Activated B cell treated with CpG ODN at 0.5 μM for 24 hours (primary cell): ENCODE measurements around the gene YIF1B. TPM values are rescaled to one million over a fixed set of nuclear protein-coding genes. Genes with fewer than 3 reads are reported as not detected.
A peak's percentile ranks its signal among the peaks of the same experiment; 100 is the strongest.

Experiments used
- ATAC-seq: fragments of 200-7000 bp; cut with Tn5 transposase; one replicate; pipeline ENCODE4 v1.10.0; 2021; ENCODE audit warnings: low read depth, mild to moderate bottlenecking, moderate library complexity
- CTCF ChIA-PET: fragments of 350-600 bp; sonication (Branson Sonifier 250); formaldehyde crosslinking; loops from one replicate; lab custom pipeline; 2021; ENCODE audit warnings: antibody characterized with exemption; lab: Charles Lee
- POLR2A ChIA-PET: fragments of 350-600 bp; sonication (Branson Sonifier 250); formaldehyde crosslinking; loops from one replicate; lab custom pipeline; 2021; ENCODE audit warnings: antibody characterized with exemption; lab: Charles Lee
- DNase-seq: peaks from one replicate; pipeline ENCODE4 v3.0.0; 2022
- H3K27ac Mint-ChIP-seq: one replicate; pipeline ENCODE4 v1.8.0; 2020; ENCODE audit warnings: mixed read lengths
- H3K27me3 Mint-ChIP-seq: one replicate; pipeline ENCODE4 v1.8.0; 2021; ENCODE audit warnings: mixed read lengths
- H3K36me3 Mint-ChIP-seq: one replicate; pipeline ENCODE4 v1.8.0; 2021; ENCODE audit warnings: low read depth, mixed read lengths
- H3K4me1 Mint-ChIP-seq: one replicate; pipeline ENCODE4 v1.8.0; 2021; ENCODE audit warnings: mixed read lengths
- H3K4me3 Mint-ChIP-seq: one replicate; pipeline ENCODE4 v1.8.0; 2020; ENCODE audit warnings: mild to moderate bottlenecking, mixed read lengths
- H3K9me3 Mint-ChIP-seq: one replicate; pipeline ENCODE4 v1.8.0; 2020; ENCODE audit warnings: mixed read lengths
- intact Hi-C: fragments of 100-400 bp; cut with micrococcal nuclease; formaldehyde crosslinking; loops from one replicate; pipeline ENCODE4 v1.15.1; 2024
- total RNA-seq: library from RNA; stranded (reverse); gene quantifications from 2 replicates; pipeline ENCODE4 v1.2.3, GENCODE V29; 2022
- TF ChIP-seq, protein P1 (sequence below): fragments of 200-600 bp; IDR thresholded peaks from one replicate; pipeline ENCODE4 v1.8.0; 2022; ENCODE audit warnings: antibody characterized with exemption, mild to moderate bottlenecking

The YIF1B gene
- total RNA-seq, 1 donor from 2014 or later, result 28.7 TPM

DNA sequence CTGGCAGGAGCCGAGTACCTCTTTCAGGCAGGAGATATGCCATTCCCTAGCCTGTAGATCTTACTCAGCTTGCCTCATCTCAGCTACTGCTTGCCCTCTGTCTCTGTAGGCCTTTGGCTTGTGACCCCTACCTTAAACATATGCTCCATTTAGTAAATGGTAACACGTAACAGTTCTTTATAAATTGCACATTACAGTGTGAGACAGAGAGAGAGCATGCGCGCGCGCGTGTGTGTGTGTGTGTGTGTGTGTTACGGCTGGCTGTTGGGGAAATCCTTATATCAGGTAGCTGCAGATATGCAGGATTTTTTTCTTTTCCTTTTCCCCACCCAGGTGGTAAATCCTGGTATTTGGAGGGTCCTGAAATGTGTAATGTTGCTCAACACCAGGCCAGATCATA is 47.2 kb downstream of the YIF1B start:
- no peak overlapping the region for H3K4me3 Mint-ChIP-seq
- intact Hi-C loops, result no loop called here
- no peaks in the 10 kb centered on the region for H3K9me3 Mint-ChIP-seq
- H3K36me3 Mint-ChIP-seq, result peaks cover 13% of the 10 kb centered on the region
- peaks cover 40% of the 10 kb centered on the region for H3K4me1 Mint-ChIP-seq
- CTCF ChIA-PET, result no interaction called here
- DNase-seq, result no peak
- no peak overlapping the region for H3K27ac Mint-ChIP-seq
- TF ChIP-seq, protein P1, sequence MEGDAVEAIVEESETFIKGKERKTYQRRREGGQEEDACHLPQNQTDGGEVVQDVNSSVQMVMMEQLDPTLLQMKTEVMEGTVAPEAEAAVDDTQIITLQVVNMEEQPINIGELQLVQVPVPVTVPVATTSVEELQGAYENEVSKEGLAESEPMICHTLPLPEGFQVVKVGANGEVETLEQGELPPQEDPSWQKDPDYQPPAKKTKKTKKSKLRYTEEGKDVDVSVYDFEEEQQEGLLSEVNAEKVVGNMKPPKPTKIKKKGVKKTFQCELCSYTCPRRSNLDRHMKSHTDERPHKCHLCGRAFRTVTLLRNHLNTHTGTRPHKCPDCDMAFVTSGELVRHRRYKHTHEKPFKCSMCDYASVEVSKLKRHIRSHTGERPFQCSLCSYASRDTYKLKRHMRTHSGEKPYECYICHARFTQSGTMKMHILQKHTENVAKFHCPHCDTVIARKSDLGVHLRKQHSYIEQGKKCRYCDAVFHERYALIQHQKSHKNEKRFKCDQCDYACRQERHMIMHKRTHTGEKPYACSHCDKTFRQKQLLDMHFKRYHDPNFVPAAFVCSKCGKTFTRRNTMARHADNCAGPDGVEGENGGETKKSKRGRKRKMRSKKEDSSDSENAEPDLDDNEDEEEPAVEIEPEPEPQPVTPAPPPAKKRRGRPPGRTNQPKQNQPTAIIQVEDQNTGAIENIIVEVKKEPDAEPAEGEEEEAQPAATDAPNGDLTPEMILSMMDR, result no peak
- H3K27me3 Mint-ChIP-seq, result no peaks in the 10 kb centered on the region
- ATAC-seq, result no peak
- POLR2A ChIA-PET, result interaction anchor here (0.7 kb wide), 1 partner anchor 10 kb away, joined by 3 read pairs; no protein-coding TSS in a partner anchor

DNA sequence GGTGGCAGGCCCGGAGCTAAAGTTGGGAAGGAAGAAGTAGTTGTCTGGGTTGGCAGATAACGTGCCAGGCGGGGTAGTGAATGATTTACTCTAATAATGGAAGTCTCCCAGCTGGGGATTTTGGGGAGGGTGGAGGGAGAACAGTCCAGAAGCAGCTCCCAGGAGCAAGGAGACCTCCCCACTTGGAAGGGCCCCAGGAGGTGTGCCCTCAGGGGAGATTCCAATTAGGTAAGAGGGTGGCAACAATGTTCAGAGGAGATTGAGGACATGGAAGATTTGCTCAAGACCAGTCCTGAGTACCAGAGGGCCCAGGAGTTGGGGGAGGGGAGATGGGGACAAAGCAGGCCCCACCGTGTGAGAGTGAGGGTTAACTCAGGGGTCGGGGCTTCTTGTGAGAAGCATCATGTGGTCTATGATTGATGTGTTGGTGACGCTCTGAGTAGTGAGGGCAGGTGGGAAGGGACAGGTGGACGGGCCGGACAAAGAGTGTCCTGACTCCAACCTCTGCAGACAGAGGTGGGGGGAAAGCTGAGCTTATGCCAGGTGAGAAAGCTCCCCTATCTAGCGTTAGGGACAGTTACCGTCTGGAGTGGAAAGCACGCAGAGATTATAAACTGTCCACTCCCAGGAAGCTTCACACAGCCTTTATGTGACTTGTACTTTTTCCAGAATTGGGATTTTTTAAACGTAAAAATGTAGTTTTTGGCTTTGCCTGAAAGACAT is 47.8 kb downstream of the YIF1B start:
- intact Hi-C loops, result no loop called here
- peaks cover 44% of the 10 kb centered on the region for H3K4me1 Mint-ChIP-seq
- DNase-seq (no peak), ATAC-seq (no peak)
- no peak overlapping the region for H3K27ac Mint-ChIP-seq
- peaks cover 12% of the 10 kb centered on the region for H3K36me3 Mint-ChIP-seq
- CTCF ChIA-PET, result no interaction called here
- no peaks in the 10 kb centered on the region for H3K27me3 Mint-ChIP-seq
- H3K4me3 Mint-ChIP-seq, result no peak overlapping the region
- TF ChIP-seq, protein P1, result no peak
- POLR2A ChIA-PET, result interaction anchor here (4.6 kb wide), 1 partner anchor 17 kb away, joined by 42 read pairs; no protein-coding TSS in a partner anchor
- H3K9me3 Mint-ChIP-seq, result no peaks in the 10 kb centered on the region

DNA sequence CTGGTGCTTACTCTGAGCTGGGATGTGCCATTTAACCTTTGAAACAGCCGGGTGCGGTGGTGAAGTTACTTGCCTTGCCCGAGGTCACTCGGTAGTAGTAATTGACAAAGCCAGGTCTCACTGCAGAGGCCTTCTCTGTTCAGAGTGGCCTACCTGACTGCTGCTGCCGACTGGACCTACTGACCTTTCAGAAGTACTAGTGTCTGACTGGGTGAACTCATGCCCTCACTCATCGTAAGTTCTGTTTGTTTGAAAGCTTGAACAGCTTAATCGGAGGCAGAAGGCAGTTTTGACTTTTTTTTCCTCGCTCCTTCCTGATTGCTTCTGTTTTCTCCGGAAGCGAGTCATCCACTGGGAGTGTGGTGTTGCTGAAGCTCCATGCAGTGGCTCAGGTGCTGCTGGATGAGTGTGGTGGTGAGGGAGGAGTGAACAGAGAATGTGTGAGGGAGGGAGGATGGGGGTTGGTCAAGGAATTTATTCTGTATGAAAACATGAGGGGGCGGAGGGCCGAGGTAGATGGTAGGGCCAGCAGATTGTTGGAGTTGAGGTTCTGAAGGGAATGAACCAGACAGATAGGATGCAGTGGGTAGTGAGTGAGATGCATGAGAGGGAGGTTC is 48.7 kb downstream of the YIF1B start:
- TF ChIP-seq, protein P1, result no peak
- intact Hi-C loops, result no loop called here
- Mint-ChIP-seq H3K27ac (peak overlapping the region; percentile 53), H3K4me1 (peaks cover 46% of the 10 kb centered on the region), H3K4me3 (no peak overlapping the region), H3K27me3 (no peaks in the 10 kb centered on the region), H3K36me3 (peaks cover 12% of the 10 kb centered on the region), H3K9me3 (no peaks in the 10 kb centered on the region)
- ChIA-PET POLR2A (interaction anchor here (0.6 to 4.6 kb wide), 4 partner anchors 16 to 24 kb away, joined by 3 to 42 read pairs (median 19); no protein-coding TSS in a partner anchor), CTCF (interaction anchor here (2.3 kb wide), 1 partner anchor 11 kb away, joined by 7 read pairs; the partner anchor contains the start of gene PPP1R14A)
- ATAC-seq, result no peak
- DNase-seq, result no peak

DNA sequence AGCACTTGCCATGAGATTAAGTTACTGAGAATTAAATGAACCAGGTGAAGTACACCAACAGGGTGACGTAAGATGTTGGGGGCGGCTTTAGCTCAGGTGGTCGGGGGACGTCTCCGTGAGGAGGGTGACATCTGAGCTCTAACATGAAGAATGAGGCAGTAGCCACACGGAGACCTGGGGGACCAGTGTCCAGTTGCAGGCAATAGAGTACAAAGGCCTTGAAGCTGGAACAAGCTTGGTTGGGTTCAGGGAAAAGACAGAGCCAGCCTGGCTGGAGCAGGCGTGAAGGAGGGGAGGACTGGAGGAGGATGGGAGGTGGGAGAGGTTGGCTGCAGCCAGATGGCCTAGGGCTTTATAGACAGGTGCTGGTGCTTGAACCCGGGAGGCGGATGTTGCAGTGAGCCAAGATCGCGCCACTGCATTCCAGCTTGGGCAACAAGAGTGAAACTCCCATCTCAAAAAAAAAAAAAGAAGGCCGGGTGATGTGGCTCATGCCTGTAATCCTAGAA is 49.8 kb downstream of the YIF1B start:
- DNase-seq (no peak), ATAC-seq (no peak)
- peak overlapping the region; percentile 36 for H3K4me3 Mint-ChIP-seq
- CTCF ChIA-PET, result interaction anchor here (0.8 to 2.3 kb wide), 3 partner anchors 10 to 137 kb away, joined by 3 to 7 read pairs (median 4); partner anchors contain the start of genes FAM98C and PPP1R14A
- peaks cover 46% of the 10 kb centered on the region for H3K4me1 Mint-ChIP-seq
- TF ChIP-seq, protein P1, result no peak
- POLR2A ChIA-PET, result interaction anchor here (0.6 to 4.6 kb wide), 15 partner anchors 9 to 363 kb away, joined by 3 to 44 read pairs (median 6); partner anchors contain the start of genes CATSPERG, FAM98C, PPP1R14A and PSMD8
- H3K27me3 Mint-ChIP-seq, result no peaks in the 10 kb centered on the region
- H3K9me3 Mint-ChIP-seq, result no peaks in the 10 kb centered on the region
- H3K36me3 Mint-ChIP-seq, result peaks cover 12% of the 10 kb centered on the region
- intact Hi-C loops, result loop anchor here (1.0 kb wide), 1 partner anchor 18 kb away; no protein-coding TSS in a partner anchor
- H3K27ac Mint-ChIP-seq, result peak overlapping the region; percentile 94
